ENCODE results near the gene PDE8A. TPM values are rescaled to one million over a fixed set of nuclear protein-coding genes. Genes with fewer than 3 reads are reported as not detected.

The PDE8A gene
- total and polyA plus RNA-seq, 2 of the 13 experiments (the other 11 are each of a cell fraction or from before 2014, with no cell fraction given): 26.3 to 48.5 TPM

DNA sequence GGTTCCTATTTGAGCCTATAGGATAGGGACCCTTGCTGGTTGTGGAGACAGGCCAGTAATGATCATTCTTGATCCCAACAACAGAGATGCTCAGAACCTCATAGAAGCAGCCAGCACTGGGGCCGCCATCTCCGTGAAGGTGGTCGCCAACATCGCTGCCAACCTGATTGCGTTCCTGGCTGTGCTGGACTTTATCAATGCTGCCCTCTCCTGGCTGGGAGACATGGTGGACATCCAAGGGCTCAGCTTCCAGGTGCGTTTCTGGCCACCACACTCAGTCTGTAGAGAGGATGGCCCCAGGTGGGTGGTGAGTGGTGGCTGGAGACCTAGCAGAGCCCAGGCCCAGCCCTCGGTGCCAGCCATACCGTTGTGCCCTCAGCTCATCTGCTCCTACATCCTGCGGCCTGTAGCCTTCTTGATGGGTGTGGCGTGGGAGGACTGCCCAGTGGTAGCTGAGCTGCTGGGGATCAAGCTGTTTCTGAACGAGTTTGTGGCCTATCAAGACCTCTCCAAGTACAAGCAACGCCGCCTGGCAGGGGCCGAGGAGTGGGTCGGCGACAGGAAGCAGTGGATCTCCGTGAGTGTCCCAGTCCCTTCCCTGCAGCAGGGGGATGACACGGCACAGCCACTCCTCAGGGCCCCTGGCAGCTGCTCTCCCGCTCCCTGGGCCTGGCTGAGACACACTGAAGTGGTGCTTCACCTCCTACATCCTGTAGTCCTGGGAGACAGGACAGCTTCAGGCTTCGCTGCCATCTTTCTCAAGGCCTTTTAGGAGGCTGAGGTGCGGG, 46.5 kb upstream of the PDE8A start (continued):
- TF ChIP-seq, protein P1, sequence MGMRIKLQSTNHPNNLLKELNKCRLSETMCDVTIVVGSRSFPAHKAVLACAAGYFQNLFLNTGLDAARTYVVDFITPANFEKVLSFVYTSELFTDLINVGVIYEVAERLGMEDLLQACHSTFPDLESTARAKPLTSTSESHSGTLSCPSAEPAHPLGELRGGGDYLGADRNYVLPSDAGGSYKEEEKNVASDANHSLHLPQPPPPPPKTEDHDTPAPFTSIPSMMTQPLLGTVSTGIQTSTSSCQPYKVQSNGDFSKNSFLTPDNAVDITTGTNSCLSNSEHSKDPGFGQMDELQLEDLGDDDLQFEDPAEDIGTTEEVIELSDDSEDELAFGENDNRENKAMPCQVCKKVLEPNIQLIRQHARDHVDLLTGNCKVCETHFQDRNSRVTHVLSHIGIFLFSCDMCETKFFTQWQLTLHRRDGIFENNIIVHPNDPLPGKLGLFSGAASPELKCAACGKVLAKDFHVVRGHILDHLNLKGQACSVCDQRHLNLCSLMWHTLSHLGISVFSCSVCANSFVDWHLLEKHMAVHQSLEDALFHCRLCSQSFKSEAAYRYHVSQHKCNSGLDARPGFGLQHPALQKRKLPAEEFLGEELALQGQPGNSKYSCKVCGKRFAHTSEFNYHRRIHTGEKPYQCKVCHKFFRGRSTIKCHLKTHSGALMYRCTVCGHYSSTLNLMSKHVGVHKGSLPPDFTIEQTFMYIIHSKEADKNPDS (CRISPR knock-in tag; IDR thresholded peaks at IDR 0.05): no peak
- TF ChIP-seq FOXM1 (CRISPR knock-in tag; IDR thresholded peaks at IDR 0.05) (no peak), ZNF557 (CRISPR knock-in tag; IDR thresholded peaks at IDR 0.05) (no peak), ZNF547 (CRISPR knock-in tag; IDR thresholded peaks at IDR 0.05) (no peak), RAD51 (IDR thresholded peaks at IDR 0.05; ENCODE audit: borderline replicate concordance) (no peak), HHEX (CRISPR knock-in tag; IDR thresholded peaks at IDR 0.05) (no peak), SP5 (CRISPR knock-in tag; IDR thresholded peaks at IDR 0.05; ENCODE audit: borderline replicate concordance, low read depth) (no peak), ZNF292 (CRISPR knock-in tag; IDR thresholded peaks at IDR 0.05; ENCODE audit: borderline replicate concordance, low read depth) (no peak), ZNF780A (CRISPR knock-in tag; IDR thresholded peaks at IDR 0.05) (no peak), TEAD3 (CRISPR knock-in tag; optimal IDR thresholded peaks at IDR 0.05; ENCODE audit: borderline replicate concordance) (peak; percentile 37), ZNF709 (CRISPR knock-in tag; IDR thresholded peaks at IDR 0.05) (no peak), GFI1 (CRISPR knock-in tag; IDR thresholded peaks at IDR 0.05; ENCODE audit: borderline replicate concordance) (no peak), ZNF501 (CRISPR knock-in tag; IDR thresholded peaks at IDR 0.05) (peak; percentile 65), ISL2 (CRISPR knock-in tag; IDR thresholded peaks at IDR 0.05) (no peak), ZSCAN21 (CRISPR knock-in tag; IDR thresholded peaks at IDR 0.05; ENCODE audit: borderline replicate concordance) (no peak)
- TF ChIP-seq, protein P2, sequence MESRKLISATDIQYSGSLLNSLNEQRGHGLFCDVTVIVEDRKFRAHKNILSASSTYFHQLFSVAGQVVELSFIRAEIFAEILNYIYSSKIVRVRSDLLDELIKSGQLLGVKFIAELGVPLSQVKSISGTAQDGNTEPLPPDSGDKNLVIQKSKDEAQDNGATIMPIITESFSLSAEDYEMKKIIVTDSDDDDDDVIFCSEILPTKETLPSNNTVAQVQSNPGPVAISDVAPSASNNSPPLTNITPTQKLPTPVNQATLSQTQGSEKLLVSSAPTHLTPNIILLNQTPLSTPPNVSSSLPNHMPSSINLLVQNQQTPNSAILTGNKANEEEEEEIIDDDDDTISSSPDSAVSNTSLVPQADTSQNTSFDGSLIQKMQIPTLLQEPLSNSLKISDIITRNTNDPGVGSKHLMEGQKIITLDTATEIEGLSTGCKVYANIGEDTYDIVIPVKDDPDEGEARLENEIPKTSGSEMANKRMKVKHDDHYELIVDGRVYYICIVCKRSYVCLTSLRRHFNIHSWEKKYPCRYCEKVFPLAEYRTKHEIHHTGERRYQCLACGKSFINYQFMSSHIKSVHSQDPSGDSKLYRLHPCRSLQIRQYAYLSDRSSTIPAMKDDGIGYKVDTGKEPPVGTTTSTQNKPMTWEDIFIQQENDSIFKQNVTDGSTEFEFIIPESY (CRISPR knock-in tag; IDR thresholded peaks at IDR 0.05): peak; percentile 89
